ENCODE measurements around the gene SLC22A1. TPM values are rescaled to one million over a fixed set of nuclear protein-coding genes. Genes with fewer than 3 reads are reported as not detected.
A peak's percentile ranks its signal among the peaks of the same experiment; 100 is the strongest.
"Not testable (repeated sequence)": the region's sequence is repeated elsewhere in the genome, so short reads cannot be mapped to it uniquely, and the experiment has no call there.

SLC22A1 gene
- total RNA-seq, 1 donor from 2014 or later: under 0.01 TPM

GRCh38 chr6:160163912-160164311 lies 42.3 kb downstream of the SLC22A1 start:
- Histone ChIP-seq H3K36me3 (ENCODE audit: control insufficient read depth, insufficient read depth, low read length) (no peaks in the 10 kb centered on the region), H3K27me3 (ENCODE audit: control insufficient read depth, insufficient read depth, low read length) (no peaks in the 10 kb centered on the region), H3K4me3 (ENCODE audit: low read depth, low read length) (no peak overlapping the region)
- FAIRE-seq (no peak), DNase-seq (ENCODE audit: low read depth) (no peak)
- no peak for TF ChIP-seq CTCF (IDR thresholded peaks at IDR 0.05; ENCODE audit: insufficient read depth, low read length, severe bottlenecking)

- FAIRE-seq; H3K36me3 ChIP-seq (ENCODE audit: control insufficient read depth, insufficient read depth, low read length); DNase-seq (ENCODE audit: low read depth); H3K27me3 ChIP-seq (ENCODE audit: control insufficient read depth, insufficient read depth, low read length); H3K4me3 ChIP-seq (ENCODE audit: low read depth, low read length): not testable (repeated sequence)
Observed at GRCh38 chr6:160165928-160166327, 44.3 kb downstream of the SLC22A1 start.

- FAIRE-seq: no peak
- H3K4me3 ChIP-seq (ENCODE audit: low read depth, low read length): no peak overlapping the region
- no peak for TF ChIP-seq CTCF (IDR thresholded peaks at IDR 0.05; ENCODE audit: insufficient read depth, low read length, severe bottlenecking)
- no peaks in the 10 kb centered on the region for H3K27me3 ChIP-seq (ENCODE audit: control insufficient read depth, insufficient read depth, low read length)
- H3K36me3 ChIP-seq (ENCODE audit: control insufficient read depth, insufficient read depth, low read length): no peaks in the 10 kb centered on the region
- peak; percentile 6 for DNase-seq (ENCODE audit: low read depth)
Observed at GRCh38 chr6:160167604-160168399, 46.2 kb downstream of the SLC22A1 start.

- no peak for TF ChIP-seq CTCF (IDR thresholded peaks at IDR 0.05; ENCODE audit: insufficient read depth, low read length, severe bottlenecking)
- peak; percentile 40 for FAIRE-seq
Observed at GRCh38 chr6:160170018-160170680, 48.5 kb downstream of the SLC22A1 start.

GRCh38 chr6:160172704-160173103 lies 51.1 kb downstream of the SLC22A1 start:
- TF ChIP-seq CTCF (IDR thresholded peaks at IDR 0.05; ENCODE audit: insufficient read depth, low read length, severe bottlenecking): no peak
- Histone ChIP-seq H3K27me3 (ENCODE audit: control insufficient read depth, insufficient read depth, low read length) (no peaks in the 10 kb centered on the region), H3K4me3 (ENCODE audit: low read depth, low read length) (no peak overlapping the region), H3K36me3 (ENCODE audit: control insufficient read depth, insufficient read depth, low read length) (no peaks in the 10 kb centered on the region)
- DNase-seq (ENCODE audit: low read depth) (no peak), FAIRE-seq (no peak)

More at GRCh38 chr6:160170018-160170680, 48.5 kb downstream of the SLC22A1 start:
- DNase-seq (ENCODE audit: low read depth): no peak
- Histone ChIP-seq H3K4me3 (ENCODE audit: low read depth, low read length) (no peak overlapping the region), H3K27me3 (ENCODE audit: control insufficient read depth, insufficient read depth, low read length) (no peaks in the 10 kb centered on the region), H3K36me3 (ENCODE audit: control insufficient read depth, insufficient read depth, low read length) (no peaks in the 10 kb centered on the region)

GRCh38 chr6:160173806-160174527 lies 52.4 kb downstream of the SLC22A1 start:
- Histone ChIP-seq H3K4me3 (ENCODE audit: low read depth, low read length) (no peak overlapping the region), H3K27me3 (ENCODE audit: control insufficient read depth, insufficient read depth, low read length) (no peaks in the 10 kb centered on the region), H3K36me3 (ENCODE audit: control insufficient read depth, insufficient read depth, low read length) (no peaks in the 10 kb centered on the region)
- FAIRE-seq (no peak), DNase-seq (ENCODE audit: low read depth) (no peak)
- TF ChIP-seq CTCF (IDR thresholded peaks at IDR 0.05; ENCODE audit: insufficient read depth, low read length, severe bottlenecking): no peak

Data from bronchial epithelial cell (primary cell).